HG03439 (cell line): ENCODE results near the gene CAPN1.
"Not testable (repeated sequence)": the region's sequence is repeated elsewhere in the genome, so short reads cannot be mapped to it uniquely, and the experiment has no call there.

Source experiments
- ATAC-seq: cut with Tn5 transposase; IDR thresholded peaks from one replicate; pipeline ENCODE4 v1.9.1; 2021; ENCODE audit warnings: mild to moderate bottlenecking, moderate library complexity; ENCODE audit not compliant: unreplicated experiment

CAPN1 gene

DNA sequence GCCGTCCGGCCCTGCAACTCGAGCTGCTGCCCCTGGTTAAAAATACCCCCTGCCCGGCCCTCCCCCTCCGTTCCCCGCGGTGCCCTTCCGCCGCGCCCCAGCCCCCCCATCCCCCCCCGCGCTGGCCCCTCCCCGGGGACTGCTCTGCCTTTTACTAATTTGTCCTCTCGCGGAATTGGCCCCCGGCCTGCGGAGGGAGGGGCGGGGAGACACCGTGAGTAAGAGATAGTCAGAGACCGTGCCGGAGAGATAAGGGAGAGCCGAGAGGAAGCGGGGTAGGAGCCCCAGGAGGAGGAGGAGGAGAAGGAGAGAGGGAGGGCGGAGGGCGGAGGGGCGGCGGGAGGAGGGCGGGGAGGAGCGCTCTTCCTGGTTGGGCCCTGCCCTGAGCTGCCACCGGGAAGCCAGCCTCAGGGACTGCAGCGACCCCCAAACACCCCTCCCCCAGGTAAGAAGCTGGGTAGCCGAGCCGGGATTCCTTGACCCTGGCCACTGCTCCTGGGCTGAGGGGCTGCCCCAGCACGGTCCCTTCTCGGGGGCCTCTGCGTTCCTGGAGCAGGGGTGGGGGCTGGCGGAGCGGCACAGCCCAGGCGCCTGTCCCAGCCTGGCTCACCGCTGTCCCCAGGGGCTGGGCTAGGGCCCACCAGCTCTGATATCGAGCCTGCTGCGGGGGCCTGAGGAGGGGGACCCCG, at the start of gene CAPN1:
TSS of gene CAPN1 (plus strand) at position 360 of the 689 bp plus-strand sequence. CDS start 774 bp downstream, outside the sequence.
- peak; percentile 35 for ATAC-seq

- no peak for ATAC-seq
Observed at GRCh38 chr11:65132238-65132987, 49.3 kb upstream of the CAPN1 start.

DNA sequence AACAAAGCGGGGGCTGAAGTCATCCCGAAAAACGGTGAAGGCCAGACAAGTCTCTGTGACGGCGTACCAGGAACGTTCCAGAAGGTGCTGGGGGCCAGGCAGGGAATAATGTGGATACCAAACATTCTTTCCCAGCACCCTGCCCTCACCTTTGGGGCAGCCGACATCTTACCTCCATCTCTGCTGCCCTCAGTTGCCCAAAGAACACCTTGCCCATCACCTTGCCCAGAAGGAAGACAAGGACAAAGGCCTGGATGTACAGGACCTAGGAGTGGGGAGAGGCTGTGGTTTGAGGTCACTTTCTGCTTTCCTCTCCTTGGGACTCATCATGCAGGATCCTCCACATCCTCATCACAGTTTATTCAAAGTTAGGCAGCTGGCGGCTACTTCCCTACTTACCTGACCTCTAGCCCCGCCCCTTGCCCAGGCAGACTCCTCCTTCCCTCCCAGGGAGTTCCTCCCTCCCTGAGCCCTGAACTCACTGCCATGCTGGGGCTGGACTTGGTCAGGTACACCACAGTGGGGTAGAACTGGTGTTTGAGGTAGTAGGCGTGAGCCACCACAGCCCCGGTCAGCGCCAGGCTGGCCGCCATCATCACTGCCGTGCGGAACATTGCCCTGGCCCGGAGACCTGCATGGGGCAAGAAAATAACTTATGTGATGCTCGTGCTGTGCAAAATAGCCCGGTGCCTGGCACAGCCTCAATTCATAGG, 48.6 kb upstream of the CAPN1 start:
- no peak for ATAC-seq

GRCh38 chr11:65133724-65134123, 48.0 kb upstream of the CAPN1 start:
- no peak for ATAC-seq

- ATAC-seq, result peak; percentile 65
Observed at GRCh38 chr11:65134240-65134951, 47.3 kb upstream of the CAPN1 start, which contains the start of gene SYVN1. TSS of gene SYVN1 (minus strand) at chr11:65134519. CDS start at chr11:65133601, 918 bp downstream.

- ATAC-seq, result peak; percentile 56
Observed at GRCh38 chr11:65134952-65135632, 46.6 kb upstream of the CAPN1 start.

DNA sequence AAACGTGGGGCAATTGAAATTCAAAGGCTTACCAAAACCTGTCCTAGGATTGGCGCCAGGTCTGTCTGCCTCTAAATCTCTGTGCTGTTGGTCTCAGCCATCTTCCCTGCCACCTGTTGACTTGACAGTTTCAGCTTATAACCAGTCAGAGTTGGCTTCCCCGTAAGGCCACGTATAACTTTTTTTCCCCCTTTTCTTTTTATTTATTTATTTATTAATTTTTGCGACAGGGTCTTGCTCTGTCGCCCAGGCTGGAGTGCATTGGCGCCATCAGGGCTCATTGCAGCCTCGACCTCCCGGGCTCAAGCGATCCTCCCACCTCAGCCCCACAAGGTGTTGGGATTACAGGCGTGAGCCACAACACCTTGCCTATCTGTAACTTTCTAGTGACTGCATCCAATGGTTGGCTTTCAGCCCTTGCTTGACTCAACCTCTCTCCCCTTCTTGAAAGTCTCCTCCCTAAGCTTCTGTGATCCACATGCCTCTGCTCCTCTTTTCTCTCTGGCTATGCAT, 46.0 kb upstream of the CAPN1 start:
- no peak for ATAC-seq

- ATAC-seq, result no peak
Observed at GRCh38 chr11:65136515-65137096, 45.1 kb upstream of the CAPN1 start.

GRCh38 chr11:65141896-65142494, 39.7 kb upstream of the CAPN1 start:
- ATAC-seq, result no peak

DNA sequence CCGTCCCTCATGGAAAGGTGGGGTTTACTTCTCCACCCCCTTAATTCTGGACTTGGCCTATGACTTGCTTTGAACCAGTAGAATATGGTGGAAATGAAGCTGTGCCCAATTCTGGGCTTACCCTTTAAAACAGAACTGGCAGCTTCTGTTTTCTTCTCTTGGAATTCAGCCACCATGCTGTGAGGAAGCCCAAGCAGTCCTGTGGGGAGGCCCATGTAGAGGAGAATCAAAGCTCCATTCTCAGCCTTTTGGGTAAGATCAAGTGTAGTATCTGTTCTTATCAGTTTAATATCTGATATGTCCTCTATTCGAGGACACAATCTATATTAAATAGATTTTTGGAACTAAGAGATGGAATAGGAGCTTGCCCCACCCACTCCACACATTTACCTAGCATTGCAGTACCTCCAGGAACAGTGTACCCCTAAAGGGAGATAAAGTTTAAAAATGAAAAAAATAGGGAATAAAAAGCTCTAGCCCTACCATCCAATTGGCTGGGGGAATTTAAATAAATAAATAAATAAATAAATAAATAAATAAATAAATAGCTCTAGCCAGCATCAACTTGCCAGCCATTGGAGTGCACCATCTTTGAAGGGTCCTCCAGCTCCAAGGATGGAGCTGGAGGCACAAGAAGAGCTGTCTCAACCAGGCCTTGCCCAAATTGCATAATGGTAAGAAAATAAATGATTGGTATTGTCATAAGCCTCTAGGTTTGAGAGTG, 34.2 kb upstream of the CAPN1 start:
- ATAC-seq, result no peak

- no peak for ATAC-seq
Observed at GRCh38 chr11:65148657-65149056, 33.1 kb upstream of the CAPN1 start.

GRCh38 chr11:65150131-65150508, 31.6 kb upstream of the CAPN1 start:
- ATAC-seq, result not testable (repeated sequence)

- ATAC-seq, result no peak
Observed at GRCh38 chr11:65150509-65151299, 31.0 kb upstream of the CAPN1 start.

GRCh38 chr11:65151331-65151899, 30.3 kb upstream of the CAPN1 start:
- ATAC-seq, result no peak

GRCh38 chr11:65152122-65152521, 29.6 kb upstream of the CAPN1 start:
- no peak for ATAC-seq

DNA sequence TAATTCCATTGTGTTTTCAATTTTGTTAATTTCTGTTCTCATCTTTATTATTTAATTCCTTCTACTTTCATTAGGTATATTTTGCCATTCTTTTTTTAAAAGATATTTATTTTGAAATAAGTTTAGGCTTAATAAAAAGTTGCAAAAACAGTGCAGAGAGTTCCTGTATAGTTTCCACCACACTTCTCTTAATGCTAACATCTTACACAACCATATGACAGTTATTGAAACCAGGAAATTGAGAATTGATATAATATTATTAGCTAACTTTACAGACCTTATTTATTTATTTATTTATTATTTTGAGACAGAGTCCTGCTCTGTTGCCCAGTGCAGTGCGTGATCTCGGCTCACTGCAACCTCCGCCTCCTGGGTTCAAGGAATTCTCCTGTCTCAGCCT, 25.5 kb upstream of the CAPN1 start:
- ATAC-seq, result no peak

GRCh38 chr11:65156926-65157325, 24.8 kb upstream of the CAPN1 start:
- ATAC-seq, result no peak

DNA sequence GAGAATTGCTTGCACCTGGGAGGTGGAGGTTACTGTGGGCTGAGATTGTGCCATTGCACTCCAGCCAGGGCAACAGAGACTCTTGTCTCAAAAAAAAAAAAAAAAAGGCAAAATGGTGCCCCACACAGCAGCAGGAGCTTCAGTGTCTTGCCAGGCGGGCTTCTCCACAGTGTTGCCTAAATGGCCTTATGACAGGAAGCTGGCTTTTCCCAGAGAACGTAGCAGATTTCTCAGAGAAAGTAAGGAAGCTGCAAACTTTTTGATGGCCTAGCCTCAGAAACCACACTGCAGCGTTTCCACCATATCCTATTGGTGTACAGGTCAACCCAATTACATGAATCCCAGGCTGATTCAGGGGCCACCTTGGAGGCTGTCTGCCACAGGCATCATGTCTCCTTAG, 24.4 kb upstream of the CAPN1 start:
- ATAC-seq, result no peak
